Measurements from ENCODE around the gene EPM2AIP1.

The EPM2AIP1 gene

GRCh38 chr3:36959821-36960220 lies 33.1 kb downstream of the EPM2AIP1 start:
- TF ChIP-seq USF1 (IDR thresholded peaks at IDR 0.05) = 0 out of 2 replicates have a peak, but pooled peaks have one; percentile 12
- no peak for TF ChIP-seq CEBPB (IDR thresholded peaks at IDR 0.05)
- peak; percentile 90 for TF ChIP-seq NFIC (IDR thresholded peaks at IDR 0.05)
- TF ChIP-seq MAX (IDR thresholded peaks at IDR 0.05) = 0 out of 2 replicates have a peak, but pooled peaks have one; percentile 21
- no peak for TF ChIP-seq REST (IDR thresholded peaks at IDR 0.05; ENCODE audit: low read depth)
- peak; percentile 63 for TF ChIP-seq TEAD4 (IDR thresholded peaks at IDR 0.05)

GRCh38 chr3:36957862-36958686 lies 34.9 kb downstream of the EPM2AIP1 start:
- TF ChIP-seq RAD21 (IDR thresholded peaks at IDR 0.05; ENCODE audit: low read depth) (no peak), YY1 (IDR thresholded peaks at IDR 0.05; ENCODE audit: low read depth) (no peak), MAX (IDR thresholded peaks at IDR 0.05) (no peak), CEBPB (IDR thresholded peaks at IDR 0.05) (no peak), NFIC (IDR thresholded peaks at IDR 0.05) (no peak), CREB1 (IDR thresholded peaks at IDR 0.05; ENCODE audit: low read depth) (no peak), TAF1 (IDR thresholded peaks at IDR 0.05; ENCODE audit: low read depth) (no peak), ZBTB7A (IDR thresholded peaks at IDR 0.05; ENCODE audit: low read depth) (no peak), REST (IDR thresholded peaks at IDR 0.05; ENCODE audit: low read depth) (no peak), FOXM1 (IDR thresholded peaks at IDR 0.05; ENCODE audit: borderline replicate concordance, low read depth) (no peak), TCF12 (IDR thresholded peaks at IDR 0.05; ENCODE audit: low read depth) (no peak), EP300 (IDR thresholded peaks at IDR 0.05; ENCODE audit: borderline replicate concordance) (no peak), EGR1 (IDR thresholded peaks at IDR 0.05) (no peak), TEAD4 (IDR thresholded peaks at IDR 0.05) (no peak), USF1 (IDR thresholded peaks at IDR 0.05) (no peak)

- TF ChIP-seq TCF12 (IDR thresholded peaks at IDR 0.05; ENCODE audit: low read depth) = no peak
- no peak for TF ChIP-seq TEAD4 (IDR thresholded peaks at IDR 0.05)
- TF ChIP-seq TAF1 (IDR thresholded peaks at IDR 0.05; ENCODE audit: low read depth) = no peak
- no peak for TF ChIP-seq CREB1 (IDR thresholded peaks at IDR 0.05; ENCODE audit: low read depth)
- TF ChIP-seq EP300 (IDR thresholded peaks at IDR 0.05; ENCODE audit: borderline replicate concordance) = no peak
- no peak for TF ChIP-seq CEBPB (IDR thresholded peaks at IDR 0.05)
- TF ChIP-seq EGR1 (IDR thresholded peaks at IDR 0.05) = no peak
- no peak for TF ChIP-seq RAD21 (IDR thresholded peaks at IDR 0.05; ENCODE audit: low read depth)
- no peak for TF ChIP-seq NFIC (IDR thresholded peaks at IDR 0.05)
- TF ChIP-seq YY1 (IDR thresholded peaks at IDR 0.05; ENCODE audit: low read depth) = no peak
- no peak for TF ChIP-seq FOXM1 (IDR thresholded peaks at IDR 0.05; ENCODE audit: borderline replicate concordance, low read depth)
- TF ChIP-seq REST (IDR thresholded peaks at IDR 0.05; ENCODE audit: low read depth) = no peak
- no peak for TF ChIP-seq ZBTB7A (IDR thresholded peaks at IDR 0.05; ENCODE audit: low read depth)
- TF ChIP-seq USF1 (IDR thresholded peaks at IDR 0.05) = no peak
- TF ChIP-seq MAX (IDR thresholded peaks at IDR 0.05) = no peak
Measured at GRCh38 chr3:36957063-36957462, 35.9 kb downstream of the EPM2AIP1 start.
